HG03280 (cell line): ENCODE data around the gene RBMY1F.
"Not testable (repeated sequence)": the region's sequence is repeated elsewhere in the genome, so short reads cannot be mapped to it uniquely, and the experiment has no call there.

Experiments used
- ATAC-seq: cut with Tn5 transposase; IDR thresholded peaks from one replicate; pipeline ENCODE4 v1.9.1; 2021; ENCODE audit warnings: mild to moderate bottlenecking, moderate library complexity; ENCODE audit not compliant: unreplicated experiment

The RBMY1F gene

GRCh38 chrY:22182823-22183222 lies at the start of gene RBMY1F:
Gene RBMY1F (minus strand): TSS chrY:22182923. CDS start chrY:22180969, 1,954 bp downstream.
- not testable (repeated sequence) for ATAC-seq

DNA sequence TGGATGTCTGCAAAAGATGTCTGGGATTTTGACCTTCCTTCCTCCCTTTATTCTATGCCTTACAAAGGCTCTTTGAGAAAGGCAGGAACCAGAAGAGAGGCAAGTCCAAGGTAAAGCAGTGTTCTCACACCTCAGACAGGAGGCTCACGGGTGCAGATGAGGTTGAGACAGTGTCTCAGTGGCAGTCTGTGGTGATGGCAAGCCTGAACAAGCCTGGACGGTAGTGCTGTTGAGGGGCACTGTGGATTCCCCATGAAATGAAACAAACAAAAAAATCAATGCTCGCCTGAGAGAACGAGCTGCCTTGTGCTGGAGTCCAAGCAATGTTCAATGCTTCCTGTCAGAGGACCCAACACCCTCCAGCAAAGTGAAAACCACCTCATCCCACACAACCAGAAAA lies 31.6 kb downstream of the RBMY1F start:
- ATAC-seq: not testable (repeated sequence)

DNA sequence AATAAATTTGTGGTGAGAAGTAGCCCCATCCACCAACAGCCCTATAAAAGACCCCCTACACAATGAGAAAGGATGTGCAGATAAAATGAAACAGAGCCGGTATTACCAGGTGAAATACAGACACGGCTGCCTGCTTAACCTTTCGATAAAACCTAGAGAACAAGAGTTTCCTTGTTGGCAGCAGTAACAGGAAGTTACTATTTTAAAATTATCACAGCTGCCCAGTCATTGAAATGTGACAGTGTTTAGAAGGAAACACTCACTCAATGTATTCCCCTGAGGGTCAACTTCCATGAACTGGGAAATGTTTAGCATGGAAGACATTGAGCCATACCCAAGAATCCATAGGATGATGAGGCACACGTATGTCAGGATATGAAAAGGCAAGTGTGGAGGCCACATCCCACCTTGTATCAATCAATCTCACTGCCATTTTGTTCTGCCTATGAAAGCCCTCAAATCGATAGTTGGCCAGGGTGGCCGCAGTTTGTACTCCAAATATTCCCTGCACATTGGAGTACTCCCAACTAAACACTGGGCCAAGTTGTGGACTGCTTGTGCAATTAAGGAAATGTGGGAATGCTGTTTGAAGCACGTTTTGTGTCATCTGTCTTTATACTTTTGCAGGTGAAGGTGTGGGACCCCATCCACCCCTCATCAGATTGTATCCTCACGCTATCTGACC lies 41.6 kb downstream of the RBMY1F start:
- not testable (repeated sequence) for ATAC-seq

- not testable (repeated sequence) for ATAC-seq
These were observed 48.0 kb downstream of the RBMY1F start for GRCh38 chrY:22134719-22135118.

DNA sequence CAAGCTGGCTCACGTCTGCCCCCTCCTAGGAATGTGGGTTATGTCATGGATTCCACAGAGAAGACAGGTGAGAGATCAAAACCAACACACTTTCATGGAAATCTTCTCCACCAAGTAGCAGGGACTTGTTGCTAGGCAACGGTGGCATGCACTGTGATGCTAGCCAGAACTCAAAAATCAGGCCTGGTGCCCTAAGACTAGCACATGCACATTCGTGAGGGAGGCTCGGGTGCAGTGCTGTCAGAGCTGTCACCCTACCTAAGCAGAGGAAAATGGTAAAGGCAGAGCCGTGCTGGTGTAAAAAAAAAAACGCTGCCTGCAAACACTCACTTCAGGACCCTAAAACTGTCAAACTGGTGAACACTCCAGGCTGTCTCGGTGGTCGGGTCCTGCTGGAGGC lies 52.2 kb downstream of the RBMY1F start:
- not testable (repeated sequence) for ATAC-seq
